ENCODE measurements around the gene RTL10. TPM values are rescaled to one million over a fixed set of nuclear protein-coding genes. Genes with fewer than 3 reads are reported as not detected.

RTL10 gene
- total and polyA plus RNA-seq, 2 of the 8 experiments (the other 6 are each of a cell fraction or from before 2014, with no cell fraction given), result 11.5 to 18.8 TPM

GRCh38 chr22:19846620-19847344 lies 7.9 kb downstream of the RTL10 start:
- no peak for FAIRE-seq
- Histone ChIP-seq H4K20me1 (replicated peaks in 1 of 2; ENCODE audit: control insufficient read depth in 1 of 2, insufficient read depth in 2 of 2, low read length in 2 of 2) (peaks cover 13 to 48% of the 10 kb centered on the region in 2 experiments), H3K23ac (ENCODE audit: insufficient read length) (no peak overlapping the region), H3K9ac (replicated peaks in 1 of 4; ENCODE audit: extremely low read depth in 1 of 4, low read depth in 3 of 4, low read length in 3 of 4) (no peak overlapping the region), H3K27ac (ENCODE audit: low read depth, low read length) (no peak overlapping the region), H3K23me2 (ENCODE audit: low read depth, low read length) (no peaks in the 10 kb centered on the region), H4K8ac (ENCODE audit: extremely low read depth, insufficient read depth, low read length) (no peak overlapping the region), H3K14ac (ENCODE audit: insufficient read length) (no peak overlapping the region), H3K36me3 (ENCODE audit: control insufficient read depth in 2 of 4, insufficient read depth in 4 of 4, low read length in 3 of 4) (peaks cover 2 to 13% (median 10%) of the 10 kb centered on the region in 4 experiments; a peak in 6 of 8 replicates), H2BK15ac (ENCODE audit: low read length) (no peak overlapping the region), H3K4me3 (ENCODE audit: extremely low read depth in 1 of 4, insufficient read depth in 2 of 4, low read depth in 3 of 4, low read length in 4 of 4) (no peak overlapping the region), H2BK12ac (ENCODE audit: low read depth, low read length) (no peak overlapping the region), H2BK20ac (ENCODE audit: low read length) (no peak overlapping the region), H4K5ac (ENCODE audit: insufficient read length, low read depth, low read length) (no peak overlapping the region), H3K4me2 (ENCODE audit: insufficient read depth in 1 of 2, low read depth in 2 of 2, low read length in 2 of 2) (no peak overlapping the region), H3K27me3 (replicated peaks in 1 of 4; ENCODE audit: control insufficient read depth in 3 of 4, extremely low read depth in 1 of 4, insufficient read depth in 3 of 4, low read length in 3 of 4) (no peaks in the 10 kb centered on the region), H3K18ac (ENCODE audit: extremely low read depth, low read length) (no peak overlapping the region), H2BK5ac (ENCODE audit: low read depth, low read length) (0 out of 2 replicates have a peak overlapping the region, but pooled peaks have one; percentile 1), H2AK5ac (ENCODE audit: low read depth, low read length) (no peak overlapping the region), H3K79me2 (ENCODE audit: control insufficient read depth in 1 of 2, insufficient read depth in 2 of 2, low read length in 2 of 2) (no peaks in the 10 kb centered on the region; a peak in 2 of 4 replicates), H3K4me1 (replicated peaks in 1 of 4; ENCODE audit: control insufficient read depth in 3 of 4, insufficient read depth in 4 of 4, low read length in 3 of 4) (peaks cover 0 to 5% (median 0%) of the 10 kb centered on the region in 4 experiments; a peak in 4 of 7 replicates), H3K56ac (replicated peaks; ENCODE audit: insufficient read length, low read depth, low read length) (no peak overlapping the region), H3K9me3 (ENCODE audit: insufficient read depth in 2 of 2, low read depth in 1 of 2, low read length in 1 of 2) (no peaks in the 10 kb centered on the region), H2AFZ (ENCODE audit: low read length) (no peak overlapping the region), H3K79me1 (ENCODE audit: low read depth, low read length) (peaks cover 5% of the 10 kb centered on the region), H4K91ac (replicated peaks; ENCODE audit: insufficient read length, low read length) (no peak overlapping the region), H2BK120ac (replicated peaks; ENCODE audit: low read depth, low read length) (no peak overlapping the region), H3K4ac (replicated peaks; ENCODE audit: insufficient read length, low read depth, low read length) (no peak overlapping the region)
- DNase-seq (ENCODE audit: low read depth in 1 of 2, low spot score in 2 of 2), result no peak
- ChIA-PET POLR2A (ENCODE audit: partially characterized antibody) (interaction anchor here (1.2 to 2.6 kb wide), 3 partner anchors 14 to 98 kb away, joined by 3 to 7 read pairs (median 6); no protein-coding TSS in a partner anchor), CTCF (ENCODE audit: partially characterized antibody) (interaction anchor here (0.8 to 1.6 kb wide), 3 partner anchors 9 to 169 kb away, joined by 3 to 4 read pairs (median 3); no protein-coding TSS in a partner anchor)
- WGBS, 2 experiments (ENCODE audit: extremely low coverage in 1 of 2, insufficient coverage in 1 of 2, insufficient read length in 1 of 2, insufficient replicate concordance in 2 of 2, low coverage in 1 of 2, low lambda C conversion rate in 2 of 2, missing lambda C conversion rate in 1 of 2), result 96% methylated on average over 9 of the region's 9 CpGs; no CpG with 5 or more reads in 1 of the 2 experiments
- TF ChIP-seq JUN (IDR thresholded peaks at IDR 0.05; ENCODE audit: low read depth, low read length), result no peak
